GM13976 (cell line): ENCODE measurements around the gene TTLL9.

Experiments used
- DNase-seq: peaks from one replicate; pipeline ENCODE4 v3.0.0; 2012; ENCODE audit warnings: low spot score
- CTCF ChIP-seq: IDR thresholded peaks from 2 replicates; pipeline ENCODE4 v1.5.1; 2012; ENCODE audit warnings: borderline replicate concordance, mild to moderate bottlenecking; ENCODE audit not compliant: insufficient read depth; ENCODE audit errors: extremely low read depth, missing control alignments, control extremely low read depth
- in situ Hi-C: fragments of 300-500 bp; cut with MboI; formaldehyde crosslinking; loops from one replicate; pipeline ENCODE4 v1.12.0; 2022; ENCODE audit warnings: low sequenced_read_pairs, mixed read lengths, inconsistent platforms; ENCODE audit not compliant: unreplicated experiment

The TTLL9 gene

GRCh38 chr20:31836853-31837608 is 33.4 kb upstream of the TTLL9 start:
- no peak for DNase-seq
- in situ Hi-C loops: loop anchor here (10.0 to 25.0 kb wide), 2 partner anchors 188 to 825 kb away; partner anchors contain the start of gene C20orf203
- no peak for TF ChIP-seq CTCF

- in situ Hi-C loops: loop anchor here (10.0 to 25.0 kb wide), 2 partner anchors 187 to 824 kb away; partner anchors contain the start of gene C20orf203
- no peak for TF ChIP-seq CTCF
- no peak for DNase-seq
These were observed 32.5 kb upstream of the TTLL9 start for GRCh38 chr20:31837896-31838397.

GRCh38 chr20:31838646-31839292 is 31.7 kb upstream of the TTLL9 start:
- in situ Hi-C loops: loop anchor here (10.0 to 25.0 kb wide), 2 partner anchors 186 to 824 kb away; partner anchors contain the start of gene C20orf203
- no peak for TF ChIP-seq CTCF
- DNase-seq: no peak

GRCh38 chr20:31839782-31840487 is 30.5 kb upstream of the TTLL9 start:
- no peak for DNase-seq
- in situ Hi-C loops: loop anchor here (10.0 to 25.0 kb wide), 2 partner anchors 185 to 822 kb away; partner anchors contain the start of gene C20orf203
- TF ChIP-seq CTCF: no peak

GRCh38 chr20:31840906-31841816 is 29.3 kb upstream of the TTLL9 start:
- DNase-seq: no peak
- in situ Hi-C loops: loop anchor here (25.0 kb wide), 1 partner anchor 821 kb away; the partner anchor contains the start of gene C20orf203
- no peak for TF ChIP-seq CTCF
